ENCODE results near the gene NOC2L. TPM values are rescaled to one million over a fixed set of nuclear protein-coding genes. Genes with fewer than 3 reads are reported as not detected.

The NOC2L gene
- total and polyA plus RNA-seq, 9 of the 15 experiments (the other 6 are each of a cell fraction or from before 2014, with no cell fraction given): 4.0 to 410 (median 200) TPM

GRCh38 chr1:904310-904950 lies 54.6 kb downstream of the NOC2L start (continued):
- TF ChIP-seq ZBTB12 (CRISPR knock-in tag; IDR thresholded peaks at IDR 0.05): no peak
- TF ChIP-seq ZBTB7A (IDR thresholded peaks at IDR 0.05; ENCODE audit: borderline replicate concordance, control insufficient read depth, low read depth, low read length): peak; percentile 93
- no peak for TF ChIP-seq PKNOX1 (IDR thresholded peaks at IDR 0.05)
- TF ChIP-seq RBFOX2 (IDR thresholded peaks at IDR 0.05; ENCODE audit: low read depth, low read length): peak; percentile 94
- peak; percentile 55; the same call in 1 of the 2 replicates for TF ChIP-seq DMBX1 (CRISPR knock-in tag; IDR thresholded peaks at IDR 0.05; ENCODE audit: borderline replicate concordance)
- TF ChIP-seq SIN3A (IDR thresholded peaks at IDR 0.05; ENCODE audit: borderline replicate concordance in 2 of 2, control insufficient read depth in 1 of 2, low read depth in 2 of 2, low read length in 2 of 2): peak; percentile 26 to 59; a peak in 1 of 4 replicates
- TF ChIP-seq COPS2 (conservative IDR thresholded peaks at IDR 0.05): no peak
- peak; percentile 58; the same call in 1 of the 2 replicates for TF ChIP-seq GTF2F1 (IDR thresholded peaks at IDR 0.05; ENCODE audit: low read depth, low read length)
- no peak for TF ChIP-seq HNRNPH1 (optimal IDR thresholded peaks at IDR 0.05; ENCODE audit: low read depth, low read length)
- no peak for TF ChIP-seq PATZ1 (CRISPR knock-in tag; IDR thresholded peaks at IDR 0.05; ENCODE audit: borderline replicate concordance)
- TF ChIP-seq ZBTB17 (CRISPR knock-in tag; IDR thresholded peaks at IDR 0.05): no peak
- no peak for TF ChIP-seq HDAC6 (IDR thresholded peaks at IDR 0.05; ENCODE audit: low read depth, low read length)
- no peak for TF ChIP-seq NR0B1 (IDR thresholded peaks at IDR 0.05; ENCODE audit: partially characterized antibody)
- no peak for TF ChIP-seq SUPT5H (IDR thresholded peaks at IDR 0.05)
- no peak for TF ChIP-seq ARID3B (CRISPR knock-in tag; IDR thresholded peaks at IDR 0.05; ENCODE audit: borderline replicate concordance)
- no peak for TF ChIP-seq ZNF133 (CRISPR knock-in tag; IDR thresholded peaks at IDR 0.05)
